Measurements from ENCODE around the gene WDR90. TPM values are rescaled to one million over a fixed set of nuclear protein-coding genes. Genes with fewer than 3 reads are reported as not detected.

Gene WDR90
- total and polyA plus RNA-seq, 2 of the 13 experiments (the other 11 are each of a cell fraction or from before 2014, with no cell fraction given) = 14.9 to 28.9 TPM

DNA sequence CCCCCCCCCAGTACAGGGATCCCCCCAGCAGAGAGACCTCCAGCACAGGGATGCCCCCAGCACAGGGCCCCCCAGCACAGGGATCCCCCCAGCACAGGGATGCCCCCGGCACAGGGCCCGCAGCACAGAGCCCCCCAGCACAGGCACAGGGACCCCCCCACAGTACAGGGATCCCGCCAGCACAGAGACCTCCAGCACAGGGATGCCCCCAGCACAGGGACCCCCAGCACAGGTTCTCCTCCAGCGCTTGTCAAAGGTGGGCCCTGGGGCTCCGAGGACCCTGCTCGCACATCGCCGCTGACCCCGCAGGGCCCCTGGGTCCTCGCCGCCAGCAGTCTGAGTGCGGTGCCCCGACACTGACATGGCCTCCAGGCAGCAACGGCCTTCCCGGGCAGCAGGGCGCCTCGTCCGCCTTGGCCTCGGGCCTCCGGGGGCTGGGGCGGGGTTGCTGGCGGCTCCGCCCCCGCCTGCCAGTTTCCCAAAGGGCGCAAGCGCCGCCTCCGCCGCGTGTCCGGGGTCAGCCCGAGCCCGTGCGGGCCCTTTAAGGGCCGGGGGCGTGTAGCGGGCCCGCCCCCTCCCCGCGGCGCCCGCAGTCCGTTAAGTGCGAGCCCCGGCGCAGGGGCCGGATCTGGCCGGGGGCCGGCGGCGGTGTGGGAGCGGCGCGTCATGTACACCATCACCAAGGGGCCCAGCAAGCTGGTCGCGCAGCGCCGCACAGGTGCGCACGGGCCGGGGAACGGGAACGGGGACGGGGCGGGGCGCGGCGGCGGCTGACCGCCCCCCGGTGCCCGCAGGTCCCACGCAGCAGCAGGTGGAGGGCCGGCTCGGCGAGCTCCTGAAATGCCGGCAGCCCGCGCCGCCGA lies 7.6 kb upstream of the WDR90 start, which contains the start of gene MCRIP2 (continued):
- TF ChIP-seq, protein P1, sequence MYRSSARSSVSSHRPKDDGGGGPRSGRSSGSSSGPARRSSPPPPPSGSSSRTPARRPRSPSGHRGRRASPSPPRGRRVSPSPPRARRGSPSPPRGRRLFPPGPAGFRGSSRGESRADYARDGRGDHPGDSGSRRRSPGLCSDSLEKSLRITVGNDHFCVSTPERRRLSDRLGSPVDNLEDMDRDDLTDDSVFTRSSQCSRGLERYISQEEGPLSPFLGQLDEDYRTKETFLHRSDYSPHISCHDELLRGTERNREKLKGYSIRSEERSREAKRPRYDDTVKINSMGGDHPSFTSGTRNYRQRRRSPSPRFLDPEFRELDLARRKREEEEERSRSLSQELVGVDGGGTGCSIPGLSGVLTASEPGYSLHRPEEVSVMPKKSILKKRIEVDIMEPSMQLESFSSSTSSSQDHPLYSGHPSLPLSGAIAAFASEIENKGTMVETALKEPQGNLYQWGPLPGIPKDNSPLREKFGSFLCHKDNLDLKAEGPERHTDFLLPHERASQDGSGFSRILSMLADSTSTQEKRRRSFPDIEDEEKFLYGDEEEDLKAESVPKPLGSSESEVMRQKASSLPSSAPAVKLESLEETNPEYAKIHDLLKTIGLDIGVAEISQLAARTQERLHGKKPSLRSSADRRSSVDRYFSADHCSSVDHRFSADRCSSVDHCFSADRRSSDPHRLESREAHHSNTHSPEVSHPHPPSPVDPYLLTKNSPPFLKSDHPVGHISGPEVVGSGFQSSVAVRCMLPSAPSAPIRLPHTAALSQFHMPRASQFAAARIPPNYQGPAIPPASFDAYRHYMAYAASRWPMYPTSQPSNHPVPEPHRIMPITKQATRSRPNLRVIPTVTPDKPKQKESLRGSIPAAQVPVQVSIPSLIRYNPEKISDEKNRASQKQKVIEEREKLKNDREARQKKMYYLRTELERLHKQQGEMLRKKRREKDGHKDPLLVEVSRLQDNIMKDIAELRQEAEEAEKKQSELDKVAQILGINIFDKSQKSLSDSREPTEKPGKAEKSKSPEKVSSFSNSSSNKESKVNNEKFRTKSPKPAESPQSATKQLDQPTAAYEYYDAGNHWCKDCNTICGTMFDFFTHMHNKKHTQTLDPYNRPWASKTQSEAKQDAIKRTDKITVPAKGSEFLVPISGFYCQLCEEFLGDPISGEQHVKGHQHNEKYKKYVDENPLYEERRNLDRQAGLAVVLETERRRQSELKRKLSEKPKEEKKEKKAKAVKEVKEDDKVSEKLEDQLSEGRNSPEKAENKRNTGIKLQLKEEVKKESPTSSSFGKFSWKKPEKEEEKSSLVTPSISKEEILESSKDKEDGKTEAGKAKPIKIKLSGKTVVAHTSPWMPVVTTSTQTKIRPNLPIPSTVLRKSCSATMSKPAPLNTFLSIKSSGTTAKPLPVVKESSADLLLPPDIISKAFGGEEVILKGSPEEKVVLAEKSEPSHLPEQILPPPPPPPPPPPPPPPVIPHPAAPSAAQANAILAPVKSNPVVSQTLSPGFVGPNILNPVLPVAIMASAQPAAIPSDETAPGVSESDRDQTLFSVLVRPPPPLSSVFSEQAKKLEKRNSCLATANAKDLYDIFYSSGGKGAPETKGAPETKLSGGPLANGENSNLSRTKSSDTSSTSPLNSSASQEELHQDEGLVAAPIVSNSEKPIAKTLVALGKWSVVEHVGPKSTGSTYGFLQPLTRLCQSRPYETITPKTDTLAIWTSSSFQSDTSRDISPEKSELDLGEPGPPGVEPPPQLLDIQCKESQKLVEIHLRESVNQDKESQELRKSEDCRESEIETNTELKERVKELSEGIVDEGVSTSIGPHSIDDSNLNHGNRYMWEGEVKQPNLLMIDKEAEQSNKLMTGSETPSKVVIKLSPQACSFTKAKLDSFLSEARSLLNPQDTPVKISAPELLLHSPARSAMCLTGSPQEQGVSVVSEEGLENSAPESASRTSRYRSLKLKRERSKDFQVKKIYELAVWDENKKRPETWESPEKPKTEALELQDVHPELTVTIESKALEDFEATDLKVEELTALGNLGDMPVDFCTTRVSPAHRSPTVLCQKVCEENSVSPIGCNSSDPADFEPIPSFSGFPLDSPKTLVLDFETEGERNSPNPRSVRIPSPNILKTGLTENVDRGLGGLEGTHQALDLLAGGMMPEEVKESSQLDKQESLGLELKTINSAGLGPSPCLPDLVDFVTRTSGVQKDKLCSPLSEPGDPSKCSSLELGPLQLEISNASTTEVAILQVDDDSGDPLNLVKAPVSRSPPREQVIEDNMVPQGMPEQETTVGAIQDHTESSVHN (CRISPR knock-in tag; IDR thresholded peaks at IDR 0.05) = no peak
- TF ChIP-seq, protein P2, sequence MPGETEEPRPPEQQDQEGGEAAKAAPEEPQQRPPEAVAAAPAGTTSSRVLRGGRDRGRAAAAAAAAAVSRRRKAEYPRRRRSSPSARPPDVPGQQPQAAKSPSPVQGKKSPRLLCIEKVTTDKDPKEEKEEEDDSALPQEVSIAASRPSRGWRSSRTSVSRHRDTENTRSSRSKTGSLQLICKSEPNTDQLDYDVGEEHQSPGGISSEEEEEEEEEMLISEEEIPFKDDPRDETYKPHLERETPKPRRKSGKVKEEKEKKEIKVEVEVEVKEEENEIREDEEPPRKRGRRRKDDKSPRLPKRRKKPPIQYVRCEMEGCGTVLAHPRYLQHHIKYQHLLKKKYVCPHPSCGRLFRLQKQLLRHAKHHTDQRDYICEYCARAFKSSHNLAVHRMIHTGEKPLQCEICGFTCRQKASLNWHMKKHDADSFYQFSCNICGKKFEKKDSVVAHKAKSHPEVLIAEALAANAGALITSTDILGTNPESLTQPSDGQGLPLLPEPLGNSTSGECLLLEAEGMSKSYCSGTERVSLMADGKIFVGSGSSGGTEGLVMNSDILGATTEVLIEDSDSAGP (CRISPR knock-in tag; IDR thresholded peaks at IDR 0.05; ENCODE audit: borderline replicate concordance) = peak; percentile 99
- no peak for TF ChIP-seq STAT5B (CRISPR knock-in tag; IDR thresholded peaks at IDR 0.05)
- TF ChIP-seq FOXA1 (IDR thresholded peaks at IDR 0.05) = no peak
- no peak for TF ChIP-seq FOXA1 (CRISPR knock-in tag; IDR thresholded peaks at IDR 0.05)
- TF ChIP-seq MIER3 (CRISPR knock-in tag; IDR thresholded peaks at IDR 0.05; ENCODE audit: borderline replicate concordance) = 0 out of 2 replicates have a peak, but pooled peaks have one; percentile 47
- 0 out of 2 replicates have a peak, but pooled peaks have one; percentile 21 for TF ChIP-seq FLYWCH1 (CRISPR knock-in tag; IDR thresholded peaks at IDR 0.05)
- TF ChIP-seq, protein P3, sequence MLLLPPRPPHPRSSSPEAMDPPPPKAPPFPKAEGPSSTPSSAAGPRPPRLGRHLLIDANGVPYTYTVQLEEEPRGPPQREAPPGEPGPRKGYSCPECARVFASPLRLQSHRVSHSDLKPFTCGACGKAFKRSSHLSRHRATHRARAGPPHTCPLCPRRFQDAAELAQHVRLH (CRISPR knock-in tag; IDR thresholded peaks at IDR 0.05; ENCODE audit: borderline replicate concordance, low read depth) = peak; percentile 29; the same call in 1 of the 2 replicates
- no peak for TF ChIP-seq ZNF549 (CRISPR knock-in tag; IDR thresholded peaks at IDR 0.05)
- TF ChIP-seq, protein P4, sequence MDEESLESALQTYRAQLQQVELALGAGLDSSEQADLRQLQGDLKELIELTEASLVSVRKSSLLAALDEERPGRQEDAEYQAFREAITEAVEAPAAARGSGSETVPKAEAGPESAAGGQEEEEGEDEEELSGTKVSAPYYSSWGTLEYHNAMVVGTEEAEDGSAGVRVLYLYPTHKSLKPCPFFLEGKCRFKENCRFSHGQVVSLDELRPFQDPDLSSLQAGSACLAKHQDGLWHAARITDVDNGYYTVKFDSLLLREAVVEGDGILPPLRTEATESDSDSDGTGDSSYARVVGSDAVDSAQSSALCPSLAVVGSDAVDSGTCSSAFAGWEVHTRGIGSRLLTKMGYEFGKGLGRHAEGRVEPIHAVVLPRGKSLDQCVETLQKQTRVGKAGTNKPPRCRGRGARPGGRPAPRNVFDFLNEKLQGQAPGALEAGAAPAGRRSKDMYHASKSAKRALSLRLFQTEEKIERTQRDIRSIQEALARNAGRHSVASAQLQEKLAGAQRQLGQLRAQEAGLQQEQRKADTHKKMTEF (CRISPR knock-in tag; IDR thresholded peaks at IDR 0.05) = peak; percentile 22; the same call in 1 of the 2 replicates
- TF ChIP-seq DNMT3B (CRISPR knock-in tag; conservative IDR thresholded peaks at IDR 0.05) = no peak; the same call in 1 of the 2 replicates
- no peak; the same call in 1 of the 2 replicates for TF ChIP-seq ZNF619 (CRISPR knock-in tag; IDR thresholded peaks at IDR 0.05)
- TF ChIP-seq KLF13 (CRISPR knock-in tag; IDR thresholded peaks at IDR 0.05) = 0 out of 2 replicates have a peak, but pooled peaks have one; percentile 40
- no peak for TF ChIP-seq PAX8 (CRISPR knock-in tag; IDR thresholded peaks at IDR 0.05; ENCODE audit: borderline replicate concordance)
- TF ChIP-seq KLF6 (CRISPR knock-in tag; IDR thresholded peaks at IDR 0.05) = 0 out of 2 replicates have a peak, but pooled peaks have one; percentile 53
